Liver (tissue), 3 donors: Measurements from ENCODE around the gene LAMC3.

Source experiments
- ATF3 ChIP-seq: IDR thresholded peaks from 2 replicates; pipeline ENCODE4 v1.6.1; 2016; ENCODE audit warnings: antibody characterized with exemption
- CTCF ChIP-seq: fragments of 150-350 bp; IDR thresholded peaks from 2 replicates; pipeline ENCODE4 v1.5.1; 2017; ENCODE audit warnings: improper control_type of control experiment, low read depth, low read length; ENCODE audit not compliant: missing input control
- EGR1 ChIP-seq, 2 donors: IDR thresholded peaks; 2 replicates each; pipeline ENCODE4 v1.6.1; 2016 to 2018; ENCODE audit warnings: antibody characterized with exemption in 2 of 2, low read depth in 2 of 2
- GABPA ChIP-seq, 2 donors: IDR thresholded peaks in 1 of 2; conservative IDR thresholded peaks in 1 of 2; 2 replicates each; pipeline ENCODE4 v1.6.1; 2016; ENCODE audit warnings: antibody characterized with exemption in 2 of 2, mild to moderate bottlenecking in 1 of 2, moderate library complexity in 1 of 2
- HNF4A ChIP-seq, 2 donors: conservative IDR thresholded peaks; 2 replicates each; pipeline ENCODE4 v1.6.1; 2016; ENCODE audit warnings: antibody characterized with exemption in 2 of 2, mild to moderate bottlenecking in 2 of 2
- JUND ChIP-seq, 2 donors: IDR thresholded peaks; 2 replicates each; pipeline ENCODE4 v1.6.1; 2016; ENCODE audit warnings: antibody characterized with exemption in 2 of 2
- RAD21 ChIP-seq, 2 donors: IDR thresholded peaks; 2 replicates each; pipeline ENCODE4 v1.6.1; 2016; ENCODE audit warnings: antibody characterized with exemption in 2 of 2, mild to moderate bottlenecking in 2 of 2
- RXRA ChIP-seq, 2 donors: IDR thresholded peaks; 2 replicates each; pipeline ENCODE4 v1.6.1; 2017 to 2018; ENCODE audit warnings: antibody characterized with exemption in 2 of 2, mild to moderate bottlenecking in 1 of 2
- SP1 ChIP-seq: IDR thresholded peaks from 2 replicates; pipeline ENCODE4 v1.6.1; 2018; ENCODE audit warnings: antibody characterized with exemption, mild to moderate bottlenecking
- TAF1 ChIP-seq: conservative IDR thresholded peaks from 2 replicates; pipeline ENCODE4 v1.6.1; 2016; ENCODE audit warnings: antibody characterized with exemption, mild to moderate bottlenecking
- YY1 ChIP-seq: IDR thresholded peaks from 2 replicates; pipeline ENCODE4 v1.6.1; 2016; ENCODE audit warnings: antibody characterized with exemption, mild to moderate bottlenecking
- TF ChIP-seq, protein P1 (sequence below): IDR thresholded peaks from 2 replicates; pipeline ENCODE4 v1.6.1; 2016; ENCODE audit warnings: antibody characterized with exemption, mild to moderate bottlenecking
- TF ChIP-seq, protein P2 (sequence below): IDR thresholded peaks from 2 replicates; pipeline ENCODE4 v1.6.1; 2016; ENCODE audit warnings: antibody characterized with exemption
- donor health status: healthy.
- donor health status: healthy.

DNA sequence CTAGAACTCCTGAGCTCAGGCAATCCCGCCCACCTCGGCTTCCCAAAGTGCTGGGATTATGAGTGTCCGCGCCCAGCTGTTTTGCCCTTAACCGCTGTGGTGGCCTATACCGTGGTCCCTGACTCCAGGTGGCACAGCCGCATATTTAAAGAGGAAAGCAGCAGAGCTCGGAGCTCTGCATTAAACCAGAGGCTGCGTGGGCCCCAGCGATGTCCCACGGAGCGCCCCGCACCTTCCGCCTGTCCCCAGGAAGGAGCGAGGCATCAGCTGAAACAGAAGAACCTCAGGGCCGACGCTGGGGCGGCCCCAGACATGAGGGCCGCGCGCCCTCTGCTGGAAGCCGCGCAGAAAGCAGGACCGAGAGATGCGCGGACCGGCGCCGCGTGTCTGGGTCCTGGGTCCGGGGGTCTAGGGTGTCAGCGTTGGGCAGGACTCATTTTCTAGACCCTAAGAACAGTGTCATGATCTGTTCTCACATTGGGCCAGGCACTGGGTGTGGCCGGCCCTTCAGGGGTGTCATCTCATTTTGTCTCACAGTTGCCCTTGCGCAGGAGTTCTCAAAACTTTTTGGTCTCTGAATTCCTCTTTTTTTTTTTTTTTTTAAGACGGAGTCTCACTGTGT, 37.7 kb downstream of the LAMC3 start:
- peak; percentile 74 for TF ChIP-seq CTCF
- peak; percentile 80 to 91 for TF ChIP-seq RAD21 (IDR thresholded peaks at IDR 0.05)
- TF ChIP-seq JUND (IDR thresholded peaks at IDR 0.05): no peak
- TF ChIP-seq RXRA (IDR thresholded peaks at IDR 0.05): no peak
- no peak for TF ChIP-seq TAF1
- no peak for TF ChIP-seq GABPA (IDR thresholded peaks at IDR 0.05 in 1 of 2, conservative IDR thresholded peaks at IDR 0.05 in 1 of 2)
- TF ChIP-seq, protein P1, sequence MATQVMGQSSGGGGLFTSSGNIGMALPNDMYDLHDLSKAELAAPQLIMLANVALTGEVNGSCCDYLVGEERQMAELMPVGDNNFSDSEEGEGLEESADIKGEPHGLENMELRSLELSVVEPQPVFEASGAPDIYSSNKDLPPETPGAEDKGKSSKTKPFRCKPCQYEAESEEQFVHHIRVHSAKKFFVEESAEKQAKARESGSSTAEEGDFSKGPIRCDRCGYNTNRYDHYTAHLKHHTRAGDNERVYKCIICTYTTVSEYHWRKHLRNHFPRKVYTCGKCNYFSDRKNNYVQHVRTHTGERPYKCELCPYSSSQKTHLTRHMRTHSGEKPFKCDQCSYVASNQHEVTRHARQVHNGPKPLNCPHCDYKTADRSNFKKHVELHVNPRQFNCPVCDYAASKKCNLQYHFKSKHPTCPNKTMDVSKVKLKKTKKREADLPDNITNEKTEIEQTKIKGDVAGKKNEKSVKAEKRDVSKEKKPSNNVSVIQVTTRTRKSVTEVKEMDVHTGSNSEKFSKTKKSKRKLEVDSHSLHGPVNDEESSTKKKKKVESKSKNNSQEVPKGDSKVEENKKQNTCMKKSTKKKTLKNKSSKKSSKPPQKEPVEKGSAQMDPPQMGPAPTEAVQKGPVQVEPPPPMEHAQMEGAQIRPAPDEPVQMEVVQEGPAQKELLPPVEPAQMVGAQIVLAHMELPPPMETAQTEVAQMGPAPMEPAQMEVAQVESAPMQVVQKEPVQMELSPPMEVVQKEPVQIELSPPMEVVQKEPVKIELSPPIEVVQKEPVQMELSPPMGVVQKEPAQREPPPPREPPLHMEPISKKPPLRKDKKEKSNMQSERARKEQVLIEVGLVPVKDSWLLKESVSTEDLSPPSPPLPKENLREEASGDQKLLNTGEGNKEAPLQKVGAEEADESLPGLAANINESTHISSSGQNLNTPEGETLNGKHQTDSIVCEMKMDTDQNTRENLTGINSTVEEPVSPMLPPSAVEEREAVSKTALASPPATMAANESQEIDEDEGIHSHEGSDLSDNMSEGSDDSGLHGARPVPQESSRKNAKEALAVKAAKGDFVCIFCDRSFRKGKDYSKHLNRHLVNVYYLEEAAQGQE: no peak
- no peak for TF ChIP-seq ATF3
- no peak for TF ChIP-seq EGR1 (IDR thresholded peaks at IDR 0.05; ENCODE audit: low read depth in 2 of 2)
- TF ChIP-seq HNF4A (conservative IDR thresholded peaks at IDR 0.05): no peak
- TF ChIP-seq, protein P2, sequence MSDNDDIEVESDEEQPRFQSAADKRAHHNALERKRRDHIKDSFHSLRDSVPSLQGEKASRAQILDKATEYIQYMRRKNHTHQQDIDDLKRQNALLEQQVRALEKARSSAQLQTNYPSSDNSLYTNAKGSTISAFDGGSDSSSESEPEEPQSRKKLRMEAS: no peak
- TF ChIP-seq YY1: no peak
- TF ChIP-seq SP1: no peak
